ENCODE results near the gene AP4B1.

DNA sequence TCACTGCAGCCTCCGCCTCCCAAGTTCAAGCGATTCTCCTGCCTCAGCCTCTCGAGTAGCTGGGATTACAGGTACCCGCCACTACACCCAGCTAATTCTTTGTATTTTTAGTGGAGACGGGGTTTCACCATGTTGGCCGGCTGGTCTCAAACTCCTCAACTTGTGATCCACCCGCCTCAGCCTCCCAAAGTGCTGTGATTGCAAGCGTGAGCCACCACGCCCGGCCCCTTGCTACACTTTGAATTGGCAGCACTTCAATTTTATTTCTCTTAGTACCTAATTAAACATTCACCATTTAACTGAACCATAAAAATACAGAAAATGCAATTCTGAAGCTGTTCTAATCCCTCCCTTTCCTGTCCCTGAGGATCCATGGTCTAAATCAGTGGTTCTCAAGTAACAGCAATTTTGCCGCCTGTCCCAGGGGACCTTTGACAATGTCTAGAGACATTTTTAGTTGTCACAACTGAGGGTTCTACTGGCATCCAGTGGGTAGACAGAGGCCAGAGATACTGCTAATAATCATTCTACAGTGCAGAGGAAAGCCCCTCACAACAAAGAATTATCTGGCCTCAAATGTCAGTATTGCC lies 12.9 kb downstream of the AP4B1 start:
- TF ChIP-seq, protein P1, sequence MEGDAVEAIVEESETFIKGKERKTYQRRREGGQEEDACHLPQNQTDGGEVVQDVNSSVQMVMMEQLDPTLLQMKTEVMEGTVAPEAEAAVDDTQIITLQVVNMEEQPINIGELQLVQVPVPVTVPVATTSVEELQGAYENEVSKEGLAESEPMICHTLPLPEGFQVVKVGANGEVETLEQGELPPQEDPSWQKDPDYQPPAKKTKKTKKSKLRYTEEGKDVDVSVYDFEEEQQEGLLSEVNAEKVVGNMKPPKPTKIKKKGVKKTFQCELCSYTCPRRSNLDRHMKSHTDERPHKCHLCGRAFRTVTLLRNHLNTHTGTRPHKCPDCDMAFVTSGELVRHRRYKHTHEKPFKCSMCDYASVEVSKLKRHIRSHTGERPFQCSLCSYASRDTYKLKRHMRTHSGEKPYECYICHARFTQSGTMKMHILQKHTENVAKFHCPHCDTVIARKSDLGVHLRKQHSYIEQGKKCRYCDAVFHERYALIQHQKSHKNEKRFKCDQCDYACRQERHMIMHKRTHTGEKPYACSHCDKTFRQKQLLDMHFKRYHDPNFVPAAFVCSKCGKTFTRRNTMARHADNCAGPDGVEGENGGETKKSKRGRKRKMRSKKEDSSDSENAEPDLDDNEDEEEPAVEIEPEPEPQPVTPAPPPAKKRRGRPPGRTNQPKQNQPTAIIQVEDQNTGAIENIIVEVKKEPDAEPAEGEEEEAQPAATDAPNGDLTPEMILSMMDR (IDR thresholded peaks at IDR 0.05) = no peak
- no peak for TF ChIP-seq ZFX (IDR thresholded peaks at IDR 0.05; ENCODE audit: borderline replicate concordance)

Data from 22Rv1 (cell line).